Panc1 (cell line): ENCODE data around the gene GRID1. TPM values are rescaled to one million over a fixed set of nuclear protein-coding genes. Genes with fewer than 3 reads are reported as not detected.

ENCODE experiments used
- ATAC-seq: fragments of 200-7000 bp; cut with Tn5 transposase; 2 replicates; pipeline ENCODE4 v1.9.1; 2020; ENCODE audit warnings: mild to moderate bottlenecking, moderate library complexity
- BruUV-seq: library from RNA; stranded (reverse); fragments of 400-500 nt; replicated peaks from 2 replicates; lab custom pipeline; 2021; lab: Mats Ljungman, UMichigan
- CTCF ChIA-PET: fragments of 300-600 bp; sonication (Branson Sonifier 250); formaldehyde crosslinking; loops from one replicate; lab custom pipeline; 2022; ENCODE audit warnings: antibody characterized with exemption; lab: Charles Lee
- POLR2A ChIA-PET: fragments of 300-600 bp; sonication (Branson Sonifier 250); formaldehyde crosslinking; loops from one replicate; lab custom pipeline; 2022; ENCODE audit warnings: antibody characterized with exemption; lab: Charles Lee
- DNase-seq: peaks from one replicate; pipeline ENCODE4 v3.0.0-alpha.2; 2010; ENCODE audit warnings: low read depth, low spot score
- H3K27ac ChIP-seq: 2 replicates; pipeline ENCODE4 v1.5.1; 2011; ENCODE audit warnings: mild to moderate bottlenecking, low read length, inconsistent platforms
- H3K27me3 ChIP-seq: fragments of 200-500 bp; sonication (Bioruptor generic); 2 replicates; pipeline ENCODE4 v1.6.0; 2014; ENCODE audit warnings: low read length, inconsistent platforms; ENCODE audit not compliant: control insufficient read depth, insufficient read depth
- H3K36me3 ChIP-seq: fragments of 200-500 bp; sonication (Bioruptor generic); 2 replicates; pipeline ENCODE4 v1.5.1; 2014; ENCODE audit warnings: inconsistent platforms, mild to moderate bottlenecking, low read length, moderate library complexity; ENCODE audit not compliant: control insufficient read depth, insufficient read depth
- H3K4me1 ChIP-seq: 2 replicates; pipeline ENCODE4 v1.5.1; 2011; ENCODE audit warnings: inconsistent platforms, mild to moderate bottlenecking, low read length, moderate library complexity; ENCODE audit not compliant: control insufficient read depth, insufficient read depth
- H3K4me3 ChIP-seq, 2 experiments: 2 replicates each; pipeline ENCODE4 v1.5.1; 2011 to 2012; ENCODE audit warnings: low read depth in 2 of 2, low read length in 2 of 2, mild to moderate bottlenecking in 2 of 2, inconsistent platforms in 1 of 2, moderate library complexity in 1 of 2
- H3K9me3 ChIP-seq: fragments of 200-500 bp; sonication (Bioruptor generic); 2 replicates; pipeline ENCODE4 v1.5.1; 2014; ENCODE audit warnings: low read depth, mild to moderate bottlenecking, inconsistent platforms, low read length, moderate library complexity; ENCODE audit not compliant: control insufficient read depth, insufficient read depth
- CTCF ChIP-seq: fragments of 450-650 bp; IDR thresholded peaks from 2 replicates; pipeline ENCODE4 v1.5.1; 2017; ENCODE audit warnings: mild to moderate bottlenecking
- POLR2AphosphoS5 ChIP-seq: IDR thresholded peaks from 2 replicates; pipeline ENCODE4 v1.6.1; 2012; ENCODE audit warnings: mild to moderate bottlenecking, low read depth, low read length, moderate library complexity
- REST ChIP-seq, 2 experiments: IDR thresholded peaks; 2 replicates each; pipeline ENCODE4 v1.6.1; 2011 to 2012; ENCODE audit warnings: low read depth in 2 of 2, control low read depth in 1 of 2, low read length in 1 of 2, mild to moderate bottlenecking in 1 of 2, moderate library complexity in 1 of 2; ENCODE audit not compliant: insufficient read depth in 1 of 2
- SIN3A ChIP-seq: IDR thresholded peaks from 2 replicates; pipeline ENCODE4 v1.6.1; 2012; ENCODE audit warnings: low read depth, mild to moderate bottlenecking, low read length, moderate library complexity, borderline replicate concordance; ENCODE audit not compliant: insufficient read depth
- TCF7L2 ChIP-seq: IDR thresholded peaks from 2 replicates; pipeline ENCODE4 v1.6.1; 2011; ENCODE audit warnings: mild to moderate bottlenecking, low read depth, low read length, inconsistent platforms
- in situ Hi-C: cut with HindIII; loops from 2 replicates; pipeline ENCODE4 v1.10.0; 2016; ENCODE audit warnings: low sequenced_read_pairs, low pct_unique_long_range_greater_than_20kb
- intact Hi-C: fragments of 100-400 bp; cut with micrococcal nuclease; formaldehyde crosslinking; loops from one replicate; pipeline ENCODE4 v1.10.0; 2022; ENCODE audit not compliant: unreplicated experiment
- total RNA-seq: library from RNA; stranded (reverse); gene quantifications from one replicate; pipeline ENCODE4 v1.2.1, GENCODE V29; 2021; ENCODE audit not compliant: unreplicated experiment

Gene GRID1
- total RNA-seq, 1 experiment from 2014 or later: 2.3 TPM

DNA sequence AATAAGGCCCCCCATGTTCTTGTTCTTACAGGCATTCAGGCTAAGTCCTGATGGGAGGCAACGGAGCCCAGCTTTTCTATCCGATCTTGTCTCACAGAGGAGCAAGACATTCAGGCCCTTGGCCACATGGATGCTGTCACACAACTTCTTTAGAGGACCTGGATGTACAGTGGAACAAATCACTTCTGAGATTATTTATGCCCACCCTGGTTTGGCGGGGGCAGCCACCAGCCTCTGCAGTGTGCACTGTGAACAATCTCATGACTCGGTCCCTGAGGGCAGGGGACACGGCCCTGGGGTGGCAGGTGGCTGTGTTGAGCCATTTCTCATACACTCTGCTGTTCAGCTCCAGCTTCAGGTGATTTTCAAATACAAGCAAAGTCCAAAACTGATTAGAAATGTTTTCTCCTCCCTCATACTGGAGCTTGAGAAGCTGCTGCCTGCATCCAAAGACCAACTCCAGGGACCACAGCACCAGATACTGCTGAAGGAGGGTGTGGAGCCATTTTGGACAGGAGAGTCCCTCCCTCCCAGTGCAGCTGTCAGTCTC is 441.3 kb downstream of the GRID1 start:
- Histone ChIP-seq H3K4me3 (no peak overlapping the region), H3K4me1 (no peaks in the 10 kb centered on the region), H3K9me3 (no peaks in the 10 kb centered on the region), H3K27ac (no peak overlapping the region), H3K27me3 (no peaks in the 10 kb centered on the region), H3K36me3 (no peaks in the 10 kb centered on the region)
- TF ChIP-seq REST (IDR thresholded peaks at IDR 0.05; ENCODE audit: insufficient read depth in 1 of 2, low read depth in 2 of 2, low read length in 1 of 2) (no peak), POLR2AphosphoS5 (no peak)
- intact Hi-C loops (no loop called here), in situ Hi-C loops (no loop called here)
- ChIA-PET POLR2A (no interaction called here), CTCF (no interaction called here)
- BruUV-seq: no TSS peak
- ATAC-seq: no peak
- DNase-seq: no peak

- DNase-seq (no peak), ATAC-seq (no peak)
- TF ChIP-seq REST (IDR thresholded peaks at IDR 0.05; ENCODE audit: insufficient read depth in 1 of 2, low read depth in 2 of 2, low read length in 1 of 2) (no peak), POLR2AphosphoS5 (no peak), CTCF (no peak), TCF7L2 (no peak), SIN3A (no peak)
- intact Hi-C loops: no loop called here
- Histone ChIP-seq H3K27ac (no peak overlapping the region), H3K9me3 (no peaks in the 10 kb centered on the region), H3K4me1 (peaks cover 4% of the 10 kb centered on the region), H3K27me3 (no peaks in the 10 kb centered on the region), H3K36me3 (no peaks in the 10 kb centered on the region), H3K4me3 (no peak overlapping the region)
- POLR2A ChIA-PET: no interaction called here
- CTCF ChIA-PET: no interaction called here
- BruUV-seq: no TSS peak
- in situ Hi-C loops: no loop called here
These were observed 442.1 kb downstream of the GRID1 start for GRCh38 chr10:85924382-85925102.
